GM18873 (cell line): ENCODE data around the gene NLRC5.
"Not testable (repeated sequence)": the region's sequence is repeated elsewhere in the genome, so short reads cannot be mapped to it uniquely, and the experiment has no call there.

Source experiments
- ATAC-seq: cut with Tn5 transposase; IDR thresholded peaks from one replicate; pipeline ENCODE4 v1.9.1; 2021; ENCODE audit warnings: mild to moderate bottlenecking, moderate library complexity, moderate number of reproducible peaks; ENCODE audit not compliant: unreplicated experiment, low FRiP score

Gene NLRC5

DNA sequence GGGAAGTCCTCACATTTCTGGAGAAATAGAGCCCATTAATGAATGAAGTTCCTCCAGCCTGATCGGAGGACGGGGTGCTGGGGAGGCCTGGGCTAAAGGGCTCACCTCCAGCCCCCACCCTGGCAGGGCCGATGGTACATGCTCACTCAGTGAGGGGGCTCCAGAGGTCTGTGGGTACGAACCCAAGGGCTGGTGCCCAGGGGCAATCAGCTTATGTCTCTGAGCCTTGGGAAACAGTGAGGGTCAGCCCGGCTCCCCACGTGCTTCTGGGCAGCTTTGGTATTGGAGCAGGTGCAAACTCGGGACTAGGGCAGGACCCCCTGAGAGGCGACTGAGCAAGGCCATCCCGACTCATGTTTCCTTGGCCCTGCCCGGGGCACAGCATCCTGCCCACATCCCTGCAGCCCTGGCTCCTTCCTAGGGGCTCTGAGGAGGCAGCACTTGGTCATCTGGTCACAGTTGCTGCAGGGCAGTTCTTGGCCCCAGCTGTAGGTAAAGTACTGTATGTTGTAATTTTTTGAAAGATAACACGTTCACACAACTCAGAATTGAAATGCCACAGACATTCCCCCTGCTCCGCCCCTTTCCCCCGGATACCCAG lies 28.6 kb upstream of the NLRC5 start:
- no peak for ATAC-seq

GRCh38 chr16:56961386-56961785 lies 28.0 kb upstream of the NLRC5 start:
- no peak for ATAC-seq

GRCh38 chr16:56961851-56962281 lies 27.5 kb upstream of the NLRC5 start, which contains the start of gene CETP:
Gene CETP (plus strand): TSS chr16:56961950. CDS start chr16:56961980, 30 bp downstream.
- ATAC-seq: no peak

DNA sequence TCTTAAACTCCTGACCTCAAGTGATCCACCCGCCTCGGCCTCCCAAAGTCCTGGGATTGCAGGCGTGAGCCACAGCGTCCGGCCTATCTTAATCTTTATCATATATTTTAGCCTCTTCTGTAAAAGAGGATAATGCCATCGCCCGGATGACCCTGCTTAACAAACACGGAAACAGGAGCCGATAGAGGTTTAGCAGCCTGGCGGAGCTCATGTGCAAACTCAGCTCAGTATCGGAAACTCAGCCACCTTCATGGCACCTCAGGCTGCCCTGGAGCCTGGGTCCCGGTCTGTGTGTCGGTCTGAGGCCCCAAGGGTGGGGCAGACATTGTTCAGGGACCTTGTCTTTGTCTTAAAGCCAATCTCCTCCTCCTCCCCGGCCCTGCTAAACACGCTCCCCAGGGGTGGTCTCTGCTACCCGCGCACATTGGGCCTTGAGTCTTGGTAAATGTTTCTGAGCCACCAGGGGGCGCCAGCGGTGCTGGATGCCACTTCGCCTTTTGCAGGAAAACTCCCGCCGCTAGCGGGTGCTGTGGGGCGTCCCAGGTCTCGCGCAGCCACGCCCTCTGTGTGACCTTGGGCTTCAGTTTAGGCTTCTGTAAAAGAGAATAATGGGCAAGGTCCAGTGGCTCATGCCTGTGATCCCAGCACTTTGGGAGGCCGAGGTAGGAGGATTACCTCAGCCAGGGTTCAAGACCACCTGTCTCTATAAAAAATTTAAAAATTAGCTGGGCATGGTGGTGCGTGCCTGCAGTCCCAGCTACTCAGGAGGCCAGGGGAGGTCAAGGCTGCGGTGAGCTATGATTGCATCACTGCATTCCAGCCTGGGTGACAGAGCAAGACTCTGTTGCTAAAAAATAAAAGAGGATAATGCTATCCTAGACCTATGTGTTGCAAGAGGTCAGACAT lies 24.9 kb upstream of the NLRC5 start:
- ATAC-seq: no peak

DNA sequence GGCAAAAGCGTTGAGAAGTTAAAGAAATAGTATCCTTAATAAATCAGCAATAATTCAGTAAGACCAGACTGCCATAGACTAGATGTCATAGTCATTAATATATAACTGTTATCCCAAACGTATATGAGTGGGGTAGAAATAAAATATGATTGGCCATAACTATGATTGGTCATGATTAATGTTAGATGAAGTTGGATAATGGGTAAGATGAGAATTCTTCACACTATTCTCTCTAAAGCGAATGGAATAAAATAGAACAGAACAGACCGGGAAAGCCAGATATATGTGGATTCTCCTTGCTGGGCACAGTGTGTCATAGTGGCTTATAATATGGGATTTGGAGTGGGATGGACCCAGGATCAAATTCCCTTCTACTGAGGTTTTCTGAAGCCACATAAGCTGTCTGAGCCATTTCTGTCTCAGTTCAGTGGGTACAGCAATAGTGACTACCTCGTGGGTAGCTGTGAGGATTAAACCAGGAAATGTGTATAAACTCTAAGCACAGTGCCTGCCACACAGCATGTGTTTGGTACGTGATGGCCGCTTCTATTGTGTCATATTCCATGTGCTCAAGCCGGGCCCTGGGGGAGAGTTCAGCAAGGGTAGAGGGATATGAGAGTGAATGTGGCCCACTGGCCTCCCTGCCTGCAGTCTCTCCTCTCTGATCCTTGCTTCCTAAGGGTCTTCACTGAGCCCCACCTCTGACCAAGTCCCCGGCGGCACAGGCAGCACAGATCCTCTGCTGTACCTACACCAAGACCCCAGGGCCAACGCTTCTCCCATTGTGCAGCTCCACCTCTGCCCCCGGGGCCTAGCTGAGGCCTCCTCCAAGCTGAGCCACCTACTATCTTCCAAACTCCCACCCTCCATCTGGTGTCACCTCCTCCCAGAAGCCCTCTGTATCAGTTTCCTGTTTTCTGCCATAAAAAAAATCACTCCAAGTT lies 23.9 kb upstream of the NLRC5 start:
- ATAC-seq: no peak

GRCh38 chr16:56966093-56966475 lies 23.3 kb upstream of the NLRC5 start:
- no peak for ATAC-seq

- no peak for ATAC-seq
These were observed 21.6 kb upstream of the NLRC5 start for GRCh38 chr16:56967733-56968132.

DNA sequence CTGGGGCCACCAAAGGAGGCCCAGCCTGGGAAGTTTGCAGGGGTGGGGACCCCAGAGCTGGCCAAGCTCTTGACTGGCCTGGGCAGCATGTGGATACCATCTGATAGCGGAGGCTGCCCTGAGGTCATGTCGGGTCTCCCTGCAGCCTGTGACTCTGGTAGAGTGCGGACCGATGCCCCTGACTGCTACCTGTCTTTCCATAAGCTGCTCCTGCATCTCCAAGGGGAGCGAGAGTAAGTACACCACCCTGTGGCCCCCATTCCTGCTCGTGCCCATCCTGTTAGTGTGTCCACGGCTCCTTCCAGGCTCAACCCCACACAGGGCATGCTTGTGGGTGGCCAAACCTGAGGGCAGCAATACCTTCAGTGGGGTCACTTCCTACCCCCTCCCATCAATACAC lies 19.6 kb upstream of the NLRC5 start:
- ATAC-seq: no peak

GRCh38 chr16:56970934-56971767 lies 18.2 kb upstream of the NLRC5 start:
- peak; percentile 67 for ATAC-seq

- no peak for ATAC-seq
These were observed 17.7 kb upstream of the NLRC5 start for GRCh38 chr16:56971768-56972043.

GRCh38 chr16:56972403-56973293 lies 16.7 kb upstream of the NLRC5 start:
- no peak for ATAC-seq

GRCh38 chr16:56973294-56973689 lies 16.1 kb upstream of the NLRC5 start:
- ATAC-seq: no peak

GRCh38 chr16:56973899-56974298 lies 15.5 kb upstream of the NLRC5 start:
- not testable (repeated sequence) for ATAC-seq

- ATAC-seq: no peak
These were observed 14.6 kb upstream of the NLRC5 start for GRCh38 chr16:56974549-56975300.

DNA sequence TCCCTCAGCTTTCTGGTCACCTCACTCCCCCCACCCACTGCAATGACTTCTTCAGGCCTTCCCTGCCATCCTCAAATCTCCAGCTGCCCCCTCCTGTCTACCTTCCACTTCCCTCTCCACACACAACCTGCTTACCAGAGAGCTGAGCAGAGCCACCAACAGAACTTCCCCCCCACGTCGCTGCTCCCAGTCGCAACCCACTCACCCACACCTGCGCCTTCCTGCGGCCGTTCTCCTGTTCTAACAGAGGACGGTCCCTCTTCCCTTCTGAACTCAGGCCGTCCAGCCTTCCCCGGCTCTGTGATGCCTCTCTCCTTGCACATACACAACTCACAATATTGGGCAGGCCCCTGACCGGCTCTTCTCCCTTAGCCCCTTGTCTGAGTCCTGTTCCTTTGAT lies 13.6 kb upstream of the NLRC5 start:
- no peak for ATAC-seq

DNA sequence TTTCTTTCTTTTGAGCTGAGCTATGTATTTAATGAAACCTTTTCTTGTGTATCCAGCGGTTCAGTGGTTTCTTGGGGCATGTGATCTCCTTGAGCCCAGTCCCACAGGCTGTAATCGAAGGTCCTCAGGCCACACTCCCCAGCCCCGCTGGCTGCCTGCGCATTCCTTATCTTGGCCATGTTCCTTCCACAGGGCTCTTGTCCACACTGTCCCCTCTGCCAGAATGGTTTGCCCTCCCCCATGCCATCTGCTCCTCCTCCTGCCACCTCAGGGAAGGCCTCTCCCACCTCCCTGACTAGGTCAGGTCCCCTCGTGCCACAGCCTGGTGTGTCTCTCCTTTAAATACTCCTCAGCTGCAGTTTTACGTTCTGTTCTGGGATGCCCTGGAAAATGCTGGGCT lies 12.1 kb upstream of the NLRC5 start:
- no peak for ATAC-seq

DNA sequence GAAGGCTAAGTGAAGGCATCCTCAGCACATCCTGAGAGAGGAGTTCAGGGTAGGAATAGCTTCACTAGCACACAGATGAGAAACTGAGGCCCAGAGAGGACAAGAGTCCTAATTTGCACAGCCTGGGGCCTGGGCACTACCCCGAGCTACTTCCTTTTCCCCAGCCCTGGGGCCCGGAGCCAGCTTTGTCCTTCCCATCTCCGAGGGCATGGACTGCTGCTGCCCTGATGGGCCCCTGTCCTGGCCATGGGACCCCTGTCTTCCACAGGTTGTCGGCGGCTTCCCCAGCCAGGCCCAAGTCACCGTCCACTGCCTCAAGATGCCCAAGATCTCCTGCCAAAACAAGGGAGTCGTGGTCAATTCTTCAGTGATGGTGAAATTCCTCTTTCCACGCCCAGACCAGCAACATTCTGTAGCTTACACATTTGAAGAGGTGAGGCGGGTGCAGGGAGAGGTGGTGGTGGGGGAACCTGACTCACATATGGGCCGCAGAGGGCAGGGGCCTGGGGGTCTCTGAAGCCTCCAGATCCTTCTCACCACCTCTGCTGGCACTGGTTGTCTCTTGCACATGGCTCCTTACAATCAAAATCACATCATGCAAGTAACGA lies 11.4 kb upstream of the NLRC5 start:
- ATAC-seq: no peak

DNA sequence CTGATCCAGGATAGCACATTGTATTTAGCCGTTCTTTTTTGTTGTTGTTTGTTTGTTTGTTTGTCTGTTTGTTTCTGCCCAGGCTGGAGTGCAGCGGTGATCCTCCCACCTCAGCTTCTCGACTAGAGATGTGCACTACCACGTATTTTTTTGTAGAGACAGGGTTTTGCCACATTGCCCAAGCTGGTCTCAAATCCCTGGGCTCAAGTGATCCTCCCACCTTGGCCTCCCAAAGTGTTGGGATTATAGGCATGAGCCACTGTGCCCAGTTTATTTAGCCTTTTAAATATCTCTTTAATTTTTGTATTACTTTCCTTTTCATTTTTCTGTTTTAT lies 9.2 kb upstream of the NLRC5 start:
- ATAC-seq: no peak
